Activated T-helper 17 cell treated with anti-CD3 and anti-CD28 coated beads, Interleukin-2, amount 50 U/mL, for 72 hours (primary cell): ENCODE data around the gene EDA. TPM values are rescaled to one million over a fixed set of nuclear protein-coding genes. Genes with fewer than 3 reads are reported as not detected.

ENCODE experiments used
- ATAC-seq: fragments of 150-1000 bp; cut with Tn5 transposase; replicated peaks from 2 replicates; pipeline ENCODE4 v1.10.0; 2021; ENCODE audit warnings: mild to moderate bottlenecking, moderate library complexity
- H3K27ac Mint-ChIP-seq: one replicate; pipeline ENCODE4 v1.8.0; 2022; ENCODE audit warnings: mixed read lengths
- H3K27me3 Mint-ChIP-seq: one replicate; pipeline ENCODE4 v1.8.0; 2022; ENCODE audit warnings: mixed read lengths
- H3K36me3 Mint-ChIP-seq: one replicate; pipeline ENCODE4 v1.8.0; 2022; ENCODE audit warnings: low read depth, mild to moderate bottlenecking, mixed read lengths
- H3K4me1 Mint-ChIP-seq: one replicate; pipeline ENCODE4 v1.8.0; 2022; ENCODE audit warnings: mixed read lengths
- H3K4me3 Mint-ChIP-seq: one replicate; pipeline ENCODE4 v1.8.0; 2022; ENCODE audit warnings: mild to moderate bottlenecking, mixed read lengths
- H3K9me3 Mint-ChIP-seq: one replicate; pipeline ENCODE4 v1.8.0; 2022; ENCODE audit warnings: mixed read lengths
- total RNA-seq, 2 donors: library from RNA; stranded (reverse); gene quantifications; one replicate each; pipeline ENCODE4 v1.2.3, GENCODE V29; 2022

The EDA gene
- total RNA-seq, 2 donors from 2014 or later = 2.2 to 6.5 TPM

- no peaks in the 10 kb centered on the region for H3K36me3 Mint-ChIP-seq
- no peak overlapping the region for H3K27ac Mint-ChIP-seq
- no peaks in the 10 kb centered on the region for H3K4me1 Mint-ChIP-seq
- no peak for ATAC-seq
- H3K9me3 Mint-ChIP-seq = no peaks in the 10 kb centered on the region
- H3K27me3 Mint-ChIP-seq = no peaks in the 10 kb centered on the region
- no peak overlapping the region for H3K4me3 Mint-ChIP-seq
Measured at GRCh38 chrX:70009049-70009448, 393.1 kb downstream of the EDA start.

- H3K9me3 Mint-ChIP-seq = no peaks in the 10 kb centered on the region
- no peaks in the 10 kb centered on the region for H3K36me3 Mint-ChIP-seq
- no peak overlapping the region for H3K4me3 Mint-ChIP-seq
- no peaks in the 10 kb centered on the region for H3K27me3 Mint-ChIP-seq
- ATAC-seq = no peak
- no peak overlapping the region for H3K27ac Mint-ChIP-seq
- H3K4me1 Mint-ChIP-seq = no peaks in the 10 kb centered on the region
Measured at GRCh38 chrX:70009970-70010369, 394.1 kb downstream of the EDA start.

DNA sequence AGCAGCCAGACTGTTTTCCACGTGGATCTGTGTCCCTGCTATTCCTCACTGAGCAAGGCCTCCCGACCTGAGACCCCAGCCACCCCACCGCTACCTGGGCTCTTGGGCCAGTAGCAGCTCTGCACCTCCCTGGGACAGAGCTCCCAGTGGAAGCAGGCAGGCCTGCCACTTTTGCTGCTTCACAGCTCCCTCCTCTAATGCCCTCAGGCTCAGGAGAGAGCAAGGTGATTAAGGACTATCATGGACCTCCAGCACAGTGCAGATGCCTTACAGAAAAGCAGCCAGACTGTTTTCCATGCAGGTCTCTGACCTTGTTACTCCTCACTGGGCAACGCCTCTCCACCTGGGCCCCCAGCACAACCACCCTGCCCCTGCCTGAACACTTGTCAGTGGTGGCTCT lies 396.8 kb downstream of the EDA start:
- no peaks in the 10 kb centered on the region for H3K36me3 Mint-ChIP-seq
- H3K27ac Mint-ChIP-seq = no peak overlapping the region
- H3K9me3 Mint-ChIP-seq = no peaks in the 10 kb centered on the region
- H3K4me3 Mint-ChIP-seq = no peak overlapping the region
- peaks cover 11% of the 10 kb centered on the region for H3K4me1 Mint-ChIP-seq
- H3K27me3 Mint-ChIP-seq = no peaks in the 10 kb centered on the region
- no peak for ATAC-seq

GRCh38 chrX:70013466-70014381 lies 397.8 kb downstream of the EDA start:
- no peaks in the 10 kb centered on the region for H3K36me3 Mint-ChIP-seq
- no peak for ATAC-seq
- peaks cover 11% of the 10 kb centered on the region for H3K4me1 Mint-ChIP-seq
- H3K9me3 Mint-ChIP-seq = no peaks in the 10 kb centered on the region
- no peaks in the 10 kb centered on the region for H3K27me3 Mint-ChIP-seq
- H3K27ac Mint-ChIP-seq = no peak overlapping the region
- no peak overlapping the region for H3K4me3 Mint-ChIP-seq

DNA sequence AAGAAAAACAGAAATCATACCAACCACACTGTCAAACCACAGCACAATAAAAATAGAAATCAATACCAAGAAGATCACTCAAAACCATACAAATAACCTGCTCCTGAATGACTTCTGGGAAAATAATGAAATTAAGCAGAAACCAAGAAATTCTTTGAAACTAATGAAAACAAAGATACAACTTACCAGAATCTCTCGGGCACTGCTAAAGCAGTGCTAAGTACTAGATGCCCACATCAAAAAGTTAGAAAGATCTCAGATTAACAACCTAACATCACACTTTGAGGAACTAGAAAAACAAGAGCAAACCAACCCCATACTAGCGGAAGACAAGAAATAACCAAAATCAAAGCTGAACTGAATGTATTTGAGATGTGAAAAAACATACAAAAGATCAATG lies 400.6 kb downstream of the EDA start:
- Mint-ChIP-seq H3K27ac (no peak overlapping the region), H3K9me3 (no peaks in the 10 kb centered on the region), H3K36me3 (no peaks in the 10 kb centered on the region), H3K27me3 (no peaks in the 10 kb centered on the region), H3K4me1 (peaks cover 11% of the 10 kb centered on the region), H3K4me3 (peak overlapping the region; percentile 44)
- ATAC-seq = peak; percentile 66

DNA sequence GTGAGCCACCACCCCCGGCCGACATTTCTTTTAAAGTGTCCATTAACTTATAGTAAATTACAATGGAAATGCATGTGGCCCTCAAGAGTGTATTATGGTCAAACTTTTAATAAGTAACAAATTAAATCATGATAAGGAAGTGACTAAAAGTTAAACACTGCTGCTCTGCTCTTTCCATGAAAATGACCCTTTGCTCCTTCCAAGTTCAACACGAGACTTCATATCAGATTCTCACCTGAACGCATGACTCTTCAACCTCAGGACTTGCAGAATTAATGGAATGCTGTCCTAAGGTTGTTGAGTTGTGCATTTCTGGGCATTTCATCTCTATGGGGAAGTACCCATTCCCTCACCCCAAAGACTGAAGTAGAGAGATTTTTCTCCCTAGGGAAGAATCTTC lies 406.7 kb downstream of the EDA start:
- Mint-ChIP-seq H3K36me3 (no peaks in the 10 kb centered on the region), H3K27me3 (no peaks in the 10 kb centered on the region), H3K4me1 (peaks cover 11% of the 10 kb centered on the region), H3K4me3 (no peak overlapping the region), H3K9me3 (no peaks in the 10 kb centered on the region), H3K27ac (no peak overlapping the region)
- no peak for ATAC-seq

DNA sequence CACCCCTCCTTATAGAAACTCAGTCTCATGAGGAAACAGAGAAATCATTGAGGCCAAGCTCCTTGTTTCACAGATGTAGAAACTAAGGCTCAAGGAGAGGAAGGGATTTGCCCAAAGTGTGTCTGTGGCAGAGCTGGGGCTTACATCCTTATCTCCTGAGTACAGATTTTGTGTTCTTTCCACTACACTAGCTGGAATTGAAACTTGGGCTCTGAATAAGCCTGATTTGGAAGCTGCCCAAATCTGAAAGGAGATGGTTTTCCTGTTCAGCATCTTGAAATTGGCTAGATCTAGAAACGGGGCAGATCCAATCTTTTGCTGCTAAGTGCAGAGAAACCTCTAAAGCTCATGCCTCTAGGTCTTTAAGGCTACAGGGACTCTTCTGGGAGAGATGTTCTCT lies 409.6 kb downstream of the EDA start:
- no peaks in the 10 kb centered on the region for H3K36me3 Mint-ChIP-seq
- H3K27ac Mint-ChIP-seq = no peak overlapping the region
- H3K4me1 Mint-ChIP-seq = peaks cover 15% of the 10 kb centered on the region
- peak; percentile 34 for ATAC-seq
- no peaks in the 10 kb centered on the region for H3K9me3 Mint-ChIP-seq
- H3K4me3 Mint-ChIP-seq = peak overlapping the region; percentile 28
- H3K27me3 Mint-ChIP-seq = no peaks in the 10 kb centered on the region

GRCh38 chrX:70026112-70026850 lies 410.4 kb downstream of the EDA start:
- ATAC-seq = no peak
- Mint-ChIP-seq H3K36me3 (no peaks in the 10 kb centered on the region), H3K4me1 (peaks cover 15% of the 10 kb centered on the region), H3K27me3 (no peaks in the 10 kb centered on the region), H3K27ac (no peak overlapping the region), H3K9me3 (no peaks in the 10 kb centered on the region), H3K4me3 (peak overlapping the region; percentile 28)

GRCh38 chrX:70026851-70027200 lies 410.9 kb downstream of the EDA start:
- Mint-ChIP-seq H3K4me3 (no peak overlapping the region), H3K9me3 (no peaks in the 10 kb centered on the region), H3K4me1 (peaks cover 15% of the 10 kb centered on the region), H3K27me3 (no peaks in the 10 kb centered on the region), H3K27ac (no peak overlapping the region), H3K36me3 (no peaks in the 10 kb centered on the region)
- ATAC-seq = no peak

GRCh38 chrX:70029863-70030262 lies 413.9 kb downstream of the EDA start:
- Mint-ChIP-seq H3K27ac (no peak overlapping the region), H3K4me1 (peaks cover 15% of the 10 kb centered on the region), H3K4me3 (no peak overlapping the region), H3K27me3 (no peaks in the 10 kb centered on the region), H3K9me3 (no peaks in the 10 kb centered on the region), H3K36me3 (no peaks in the 10 kb centered on the region)
- no peak for ATAC-seq

DNA sequence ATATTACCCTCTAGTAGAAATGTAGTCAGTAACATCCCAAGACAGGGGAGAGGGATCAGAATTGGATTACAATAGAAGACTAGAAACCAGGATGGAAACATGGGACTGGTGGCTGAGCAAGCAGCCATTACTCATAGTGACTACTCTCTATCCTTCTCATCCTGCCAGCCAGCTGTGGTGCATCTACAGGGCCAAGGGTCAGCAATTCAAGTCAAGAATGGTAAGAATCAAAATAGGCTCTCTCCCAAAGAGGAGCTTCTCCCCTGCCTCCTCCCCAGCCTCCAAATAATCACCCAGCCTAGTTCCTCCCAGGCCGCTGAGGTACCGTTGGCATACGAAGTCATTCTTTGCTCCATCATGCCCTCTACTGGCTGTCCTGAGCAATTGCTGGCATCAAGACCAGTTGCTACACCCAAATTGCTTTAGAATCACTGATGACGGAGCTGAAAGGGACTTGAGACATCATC lies 414.4 kb downstream of the EDA start:
- H3K27ac Mint-ChIP-seq = no peak overlapping the region
- H3K36me3 Mint-ChIP-seq = no peaks in the 10 kb centered on the region
- peak; percentile 80 for ATAC-seq
- H3K4me3 Mint-ChIP-seq = no peak overlapping the region
- peaks cover 15% of the 10 kb centered on the region for H3K4me1 Mint-ChIP-seq
- H3K9me3 Mint-ChIP-seq = no peaks in the 10 kb centered on the region
- H3K27me3 Mint-ChIP-seq = no peaks in the 10 kb centered on the region

DNA sequence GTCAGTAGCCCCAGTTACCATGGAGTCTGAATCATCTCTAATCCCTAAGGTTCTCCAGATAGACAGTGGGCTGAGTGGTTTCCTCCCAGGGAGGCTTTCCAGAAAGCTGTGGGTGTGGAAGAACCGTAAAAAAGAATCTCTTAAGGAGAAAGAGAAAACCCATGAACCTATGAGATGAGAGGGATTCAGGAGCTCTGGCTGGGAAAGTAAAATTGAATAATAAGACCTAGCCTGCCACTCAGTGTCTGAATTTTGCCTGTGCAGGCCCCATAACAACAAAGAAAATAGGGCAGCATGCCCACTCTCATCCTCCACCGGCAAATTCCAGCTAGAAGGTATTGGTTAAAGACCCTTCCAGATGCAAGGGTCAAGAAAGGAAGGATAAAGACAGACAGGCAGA lies 416.9 kb downstream of the EDA start:
- Mint-ChIP-seq H3K4me3 (no peak overlapping the region), H3K9me3 (no peaks in the 10 kb centered on the region), H3K36me3 (no peaks in the 10 kb centered on the region), H3K4me1 (peaks cover 4% of the 10 kb centered on the region), H3K27me3 (no peaks in the 10 kb centered on the region), H3K27ac (no peak overlapping the region)
- no peak for ATAC-seq

DNA sequence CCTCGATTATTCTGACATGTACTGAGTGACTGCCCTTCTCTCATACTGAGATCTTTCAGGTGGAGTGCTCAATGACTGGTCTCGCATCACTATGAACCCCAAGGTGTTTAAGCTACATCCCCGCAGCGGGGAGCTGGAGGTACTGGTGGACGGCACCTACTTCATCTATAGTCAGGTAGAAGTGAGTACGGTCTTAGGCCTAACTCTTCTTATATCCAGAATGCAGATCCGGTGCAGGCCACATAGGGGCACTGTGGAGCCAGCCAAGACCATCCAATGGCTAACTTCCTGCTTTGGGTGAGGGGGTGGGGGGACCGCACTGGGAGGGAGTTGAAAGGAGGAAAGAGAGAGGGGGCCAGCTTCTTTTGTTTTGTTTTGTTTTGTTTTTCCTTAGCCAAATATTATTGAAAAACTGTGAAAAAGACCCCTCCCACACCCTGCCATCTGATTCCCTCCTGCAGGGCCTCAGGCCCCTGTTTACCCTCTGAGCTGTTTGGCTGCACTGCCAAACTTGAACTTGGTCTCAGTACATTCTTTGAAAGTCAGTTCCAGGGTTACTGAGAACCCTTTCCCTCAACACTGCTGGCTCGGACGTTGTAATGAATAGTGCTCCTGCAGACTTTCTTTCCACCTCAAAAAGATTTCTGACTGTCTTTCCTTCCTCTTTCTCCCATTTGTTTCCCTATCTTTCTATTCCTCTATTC lies 417.6 kb downstream of the EDA start:
- Mint-ChIP-seq H3K9me3 (no peaks in the 10 kb centered on the region), H3K27me3 (no peaks in the 10 kb centered on the region), H3K4me1 (peaks cover 4% of the 10 kb centered on the region), H3K4me3 (no peak overlapping the region), H3K27ac (no peak overlapping the region), H3K36me3 (no peaks in the 10 kb centered on the region)
- ATAC-seq = no peak

GRCh38 chrX:70034646-70035045 lies 418.7 kb downstream of the EDA start:
- Mint-ChIP-seq H3K36me3 (no peaks in the 10 kb centered on the region), H3K4me3 (no peak overlapping the region), H3K27ac (no peak overlapping the region), H3K4me1 (peaks cover 4% of the 10 kb centered on the region), H3K27me3 (no peaks in the 10 kb centered on the region), H3K9me3 (no peaks in the 10 kb centered on the region)
- ATAC-seq = no peak
